Activated T-helper 2 cell treated with anti-CD3 and anti-CD28 coated beads, Interferon-gamma antibody, Interleukin-2, Interleukin-4, amounts not matched to agents 10 μg/mL and 5 μg/mL and 100 μg/mL, durations not matched to agents 14 hours and 24 hours and 36 hours (primary cell): Measurements from ENCODE around the gene EHHADH. TPM values are rescaled to one million over a fixed set of nuclear protein-coding genes. Genes with fewer than 3 reads are reported as not detected.
A peak's percentile ranks its signal among the peaks of the same experiment; 100 is the strongest.

Source experiments
- DNase-seq: peaks from one replicate; pipeline ENCODE4 v3.0.0; 2021; ENCODE audit warnings: low spot score
- H3K27ac Mint-ChIP-seq: one replicate; pipeline ENCODE4 v1.8.0; 2021; ENCODE audit warnings: mixed read lengths
- H3K27me3 Mint-ChIP-seq: one replicate; pipeline ENCODE4 v1.8.0; 2021; ENCODE audit warnings: low read depth, mixed read lengths
- H3K36me3 Mint-ChIP-seq: one replicate; pipeline ENCODE4 v1.8.0; 2021; ENCODE audit warnings: low read depth, mixed read lengths
- H3K4me1 Mint-ChIP-seq: one replicate; pipeline ENCODE4 v1.8.0; 2021; ENCODE audit warnings: low read depth, mixed read lengths
- H3K4me3 Mint-ChIP-seq: one replicate; pipeline ENCODE4 v1.8.0; 2021; ENCODE audit warnings: low read depth, mild to moderate bottlenecking, moderate library complexity, mixed read lengths
- H3K9me3 Mint-ChIP-seq: one replicate; pipeline ENCODE4 v1.8.0; 2021; ENCODE audit warnings: mixed read lengths
- intact Hi-C: fragments of 100-400 bp; cut with micrococcal nuclease; formaldehyde crosslinking; loops from one replicate; pipeline ENCODE4 v1.15.1; 2023
- total RNA-seq: library from RNA; stranded (reverse); gene quantifications from 2 replicates; pipeline ENCODE4 v1.2.3, GENCODE V29; 2022

Gene EHHADH
- total RNA-seq, 1 donor from 2014 or later = 2.9 TPM

- Mint-ChIP-seq H3K27me3 (peaks cover 8% of the 10 kb centered on the region), H3K4me1 (no peaks in the 10 kb centered on the region), H3K36me3 (no peaks in the 10 kb centered on the region), H3K9me3 (no peaks in the 10 kb centered on the region), H3K27ac (no peak overlapping the region), H3K4me3 (no peak overlapping the region)
- DNase-seq = no peak
- intact Hi-C loops = no loop called here
Observed at GRCh38 chr3:185164428-185165217, 89.2 kb downstream of the EHHADH start.

GRCh38 chr3:185162634-185163033 lies 91.2 kb downstream of the EHHADH start:
- H3K27me3 Mint-ChIP-seq = peaks cover 17% of the 10 kb centered on the region
- H3K36me3 Mint-ChIP-seq = no peaks in the 10 kb centered on the region
- no peak for DNase-seq
- H3K4me3 Mint-ChIP-seq = no peak overlapping the region
- no peak overlapping the region for H3K27ac Mint-ChIP-seq
- no peaks in the 10 kb centered on the region for H3K4me1 Mint-ChIP-seq
- intact Hi-C loops = no loop called here
- H3K9me3 Mint-ChIP-seq = no peaks in the 10 kb centered on the region

DNA sequence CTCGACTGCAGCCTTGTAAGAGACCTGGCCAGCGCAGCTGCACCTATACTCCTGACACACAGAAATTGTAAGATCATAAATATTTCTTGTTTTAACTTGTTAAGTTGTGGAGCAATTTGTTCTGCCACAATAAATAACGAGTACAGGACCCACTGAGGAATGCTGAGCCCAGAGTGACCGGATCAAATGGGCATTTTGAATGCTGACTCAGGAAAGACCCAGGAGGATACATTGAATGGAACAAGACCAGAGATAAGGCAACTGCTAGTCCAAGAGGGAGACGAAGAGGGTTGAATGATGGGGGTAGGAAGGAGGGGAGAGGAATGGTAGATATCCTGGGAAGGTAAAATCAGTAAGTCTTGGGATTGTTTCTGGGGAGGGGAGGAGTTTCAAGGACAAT lies 92.1 kb downstream of the EHHADH start:
- intact Hi-C loops = no loop called here
- Mint-ChIP-seq H3K4me3 (no peak overlapping the region), H3K27ac (no peak overlapping the region)

DNA sequence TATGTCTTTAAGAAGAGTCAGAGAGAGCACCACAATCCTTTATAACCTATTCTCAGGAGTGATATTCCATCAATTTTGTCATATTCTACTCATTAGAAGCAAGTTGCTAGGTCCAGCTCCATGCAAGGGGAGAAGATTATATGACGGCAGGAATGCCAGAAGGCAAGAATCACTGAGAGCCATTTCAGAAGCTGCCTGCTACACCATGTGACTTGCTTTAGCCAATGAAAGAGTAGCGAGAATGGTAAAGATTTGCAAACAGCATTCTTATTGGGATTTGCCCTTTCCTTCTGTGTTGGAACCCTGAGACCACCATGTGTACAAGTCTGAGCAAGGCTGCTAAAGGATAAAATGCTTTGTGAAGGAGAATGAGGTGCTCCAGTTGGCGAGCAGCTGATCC lies 96.5 kb downstream of the EHHADH start:
- peaks cover 3% of the 10 kb centered on the region for H3K4me1 Mint-ChIP-seq
- H3K9me3 Mint-ChIP-seq = no peaks in the 10 kb centered on the region
- H3K27ac Mint-ChIP-seq = no peak overlapping the region
- H3K27me3 Mint-ChIP-seq = peaks cover 24% of the 10 kb centered on the region
- intact Hi-C loops = no loop called here
- no peak overlapping the region for H3K4me3 Mint-ChIP-seq
- no peak for DNase-seq
- H3K36me3 Mint-ChIP-seq = no peaks in the 10 kb centered on the region

More for the DNA sequence above, 92.1 kb downstream of the EHHADH start:
- no peaks in the 10 kb centered on the region for H3K4me1 Mint-ChIP-seq
- H3K27me3 Mint-ChIP-seq = peaks cover 17% of the 10 kb centered on the region
- no peaks in the 10 kb centered on the region for H3K9me3 Mint-ChIP-seq
- no peak for DNase-seq
- no peaks in the 10 kb centered on the region for H3K36me3 Mint-ChIP-seq

DNA sequence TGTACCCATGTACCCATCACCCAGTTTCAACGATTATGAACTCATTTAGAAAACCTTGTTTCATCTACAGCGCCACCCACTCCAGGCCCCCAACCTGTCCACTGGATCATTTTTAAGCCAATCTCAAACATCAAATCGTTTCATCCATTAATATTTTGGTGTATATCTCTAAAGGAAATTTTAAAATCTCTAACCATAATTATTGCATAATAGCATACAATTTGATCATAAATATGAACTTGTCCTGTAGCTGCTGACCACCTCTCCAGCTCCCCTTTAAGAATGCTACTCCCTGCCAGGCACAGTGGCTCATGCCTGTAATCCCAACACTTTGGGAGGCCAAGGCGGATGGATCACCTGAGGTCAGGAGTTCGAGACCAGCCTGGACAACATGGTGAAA lies 98.2 kb downstream of the EHHADH start:
- Mint-ChIP-seq H3K36me3 (no peaks in the 10 kb centered on the region), H3K4me3 (no peak overlapping the region), H3K27ac (no peak overlapping the region), H3K9me3 (no peaks in the 10 kb centered on the region), H3K27me3 (peaks cover 34% of the 10 kb centered on the region), H3K4me1 (peaks cover 4% of the 10 kb centered on the region)
- intact Hi-C loops = no loop called here
- DNase-seq = no peak

GRCh38 chr3:185153861-185154629 lies 99.8 kb downstream of the EHHADH start:
- no peaks in the 10 kb centered on the region for H3K9me3 Mint-ChIP-seq
- no peak for DNase-seq
- peaks cover 4% of the 10 kb centered on the region for H3K4me1 Mint-ChIP-seq
- H3K36me3 Mint-ChIP-seq = no peaks in the 10 kb centered on the region
- peaks cover 40% of the 10 kb centered on the region for H3K27me3 Mint-ChIP-seq
- intact Hi-C loops = no loop called here
- H3K4me3 Mint-ChIP-seq = no peak overlapping the region
- no peak overlapping the region for H3K27ac Mint-ChIP-seq

GRCh38 chr3:185153171-185153771 lies 100.6 kb downstream of the EHHADH start:
- intact Hi-C loops = no loop called here
- no peak for DNase-seq
- Mint-ChIP-seq H3K4me1 (peaks cover 4% of the 10 kb centered on the region), H3K27me3 (peaks cover 35% of the 10 kb centered on the region), H3K27ac (peak overlapping the region; percentile 24), H3K9me3 (no peaks in the 10 kb centered on the region), H3K36me3 (no peaks in the 10 kb centered on the region), H3K4me3 (peak overlapping the region; percentile 80)

DNA sequence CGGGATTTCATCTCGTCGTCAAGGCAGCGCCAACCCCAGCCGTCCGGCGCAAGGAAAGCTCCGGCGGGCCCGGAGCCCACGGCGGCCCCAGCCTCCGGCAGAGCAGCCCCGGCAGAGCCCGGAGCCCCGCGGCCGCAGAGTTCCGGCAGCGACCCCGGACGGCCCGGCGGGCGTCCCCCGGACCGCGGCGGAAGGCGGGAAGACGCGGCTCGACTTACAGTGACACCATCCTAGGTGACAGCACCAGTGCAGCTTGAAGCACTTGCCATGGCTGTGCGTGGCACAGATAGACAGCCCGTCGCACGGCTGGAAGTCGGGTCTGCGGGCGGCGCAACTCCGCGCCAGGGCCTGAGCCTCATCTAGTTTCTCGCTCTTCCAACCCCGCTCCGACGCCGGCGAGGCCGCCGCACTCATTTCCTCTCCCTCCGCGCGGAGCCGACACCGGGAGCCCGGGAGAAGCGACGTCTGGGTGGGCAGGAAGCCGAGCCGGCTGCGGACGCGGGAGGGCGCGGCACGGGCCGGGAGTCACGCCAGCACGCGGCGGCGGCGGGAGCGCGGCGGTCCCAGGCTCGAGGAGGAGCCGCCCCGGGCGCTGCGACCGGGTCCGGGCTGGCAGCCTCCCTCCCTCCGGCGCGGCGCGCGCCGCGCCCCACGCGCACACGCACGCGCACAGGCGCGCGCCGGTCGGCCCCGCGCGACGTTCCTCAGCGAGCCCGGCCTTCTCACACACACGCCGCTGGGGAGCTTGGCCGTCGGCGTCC lies 101.3 kb downstream of the EHHADH start, which contains the start of gene C3orf70:
Gene C3orf70, minus strand, starts transcription at position 651 of the 761 bp plus-strand sequence. Its CDS starts 237 bp downstream, at position 414.
- Mint-ChIP-seq H3K36me3 (no peaks in the 10 kb centered on the region), H3K9me3 (no peaks in the 10 kb centered on the region), H3K27me3 (peaks cover 33% of the 10 kb centered on the region), H3K27ac (peak within 1 kb of the TSS; percentile 24), H3K4me1 (peaks cover 4% of the 10 kb centered on the region), H3K4me3 (peak within 1 kb of the TSS; percentile 80)
- peak; percentile 14 for DNase-seq
- intact Hi-C loops = no loop called here

DNA sequence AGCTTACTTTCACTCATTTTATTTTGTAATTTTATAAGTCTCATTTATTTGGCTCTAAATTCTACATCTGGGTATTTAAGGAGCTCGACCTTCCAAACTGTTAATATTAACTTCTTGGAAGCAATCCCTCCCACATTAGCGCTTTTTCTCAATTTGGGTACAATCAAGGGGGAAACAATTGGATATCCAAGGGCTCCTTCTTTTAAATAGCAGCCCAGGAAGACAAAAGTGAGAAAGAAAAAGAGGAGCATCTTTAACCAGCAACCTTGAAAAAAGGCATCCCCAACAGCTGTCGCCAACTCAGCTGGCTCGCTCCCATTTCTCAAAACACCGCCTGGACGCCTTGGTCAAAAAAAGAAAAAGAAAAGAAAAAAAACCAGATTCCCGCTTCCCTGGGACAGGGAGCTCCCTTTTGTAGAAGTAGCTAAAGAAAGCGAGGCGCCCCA lies 101.9 kb downstream of the EHHADH start:
- Mint-ChIP-seq H3K9me3 (no peaks in the 10 kb centered on the region), H3K36me3 (no peaks in the 10 kb centered on the region), H3K27me3 (peaks cover 33% of the 10 kb centered on the region), H3K4me1 (peaks cover 4% of the 10 kb centered on the region), H3K4me3 (peak overlapping the region; percentile 69), H3K27ac (no peak overlapping the region)
- intact Hi-C loops = no loop called here
- DNase-seq = no peak

DNA sequence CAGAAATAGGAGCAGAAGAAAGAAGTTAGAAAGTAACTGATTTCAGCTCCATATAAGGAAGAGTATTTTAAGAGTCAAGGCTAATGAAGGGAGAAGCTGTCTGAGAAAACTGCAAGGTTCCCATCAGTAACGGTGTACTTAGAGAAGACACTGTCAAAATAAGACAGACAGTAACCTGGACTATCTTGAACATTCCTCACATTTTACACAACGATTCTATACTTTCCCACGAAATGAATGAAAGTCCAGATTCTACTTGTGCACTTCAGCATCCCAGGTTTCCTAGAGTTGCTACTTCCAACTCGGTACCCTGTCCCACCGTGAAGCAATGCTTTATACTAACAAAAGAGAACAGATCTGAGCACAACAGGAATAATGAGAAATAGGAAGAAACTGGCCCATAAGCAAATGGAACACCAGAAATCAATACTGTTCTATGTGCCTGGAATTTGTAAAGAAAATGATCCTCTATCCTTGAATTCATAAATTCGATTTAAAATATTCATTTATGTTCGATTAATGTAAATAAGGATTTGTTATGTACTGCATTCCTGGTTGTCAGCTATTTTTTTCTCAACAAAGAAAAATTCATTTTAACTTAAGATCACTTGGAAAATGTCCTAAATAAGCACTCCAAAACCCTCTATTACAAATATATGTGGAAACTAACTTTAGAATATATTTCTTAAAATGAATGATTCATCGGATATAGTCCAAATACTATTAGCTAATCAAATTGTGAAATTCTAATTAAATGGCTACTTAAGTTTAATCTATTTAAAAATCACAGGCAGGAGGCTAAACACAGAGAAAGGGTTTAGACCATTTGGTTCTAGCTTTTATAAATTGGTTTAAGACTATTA lies 102.5 kb downstream of the EHHADH start:
- intact Hi-C loops = no loop called here
- no peaks in the 10 kb centered on the region for H3K9me3 Mint-ChIP-seq
- H3K4me1 Mint-ChIP-seq = peaks cover 4% of the 10 kb centered on the region
- H3K4me3 Mint-ChIP-seq = no peak overlapping the region
- no peak for DNase-seq
- H3K27ac Mint-ChIP-seq = no peak overlapping the region
- peaks cover 30% of the 10 kb centered on the region for H3K27me3 Mint-ChIP-seq
- H3K36me3 Mint-ChIP-seq = no peaks in the 10 kb centered on the region

- Mint-ChIP-seq H3K27ac (no peak overlapping the region), H3K36me3 (no peaks in the 10 kb centered on the region), H3K27me3 (peaks cover 32% of the 10 kb centered on the region), H3K4me3 (no peak overlapping the region), H3K9me3 (no peaks in the 10 kb centered on the region), H3K4me1 (peaks cover 4% of the 10 kb centered on the region)
- no peak for DNase-seq
- intact Hi-C loops = no loop called here
Observed at GRCh38 chr3:185150561-185150960, 103.3 kb downstream of the EHHADH start.

GRCh38 chr3:185149591-185149990 lies 104.3 kb downstream of the EHHADH start:
- Mint-ChIP-seq H3K27me3 (peaks cover 32% of the 10 kb centered on the region), H3K4me3 (no peak overlapping the region), H3K9me3 (no peaks in the 10 kb centered on the region), H3K4me1 (peaks cover 4% of the 10 kb centered on the region), H3K27ac (no peak overlapping the region), H3K36me3 (no peaks in the 10 kb centered on the region)
- intact Hi-C loops = no loop called here
- no peak for DNase-seq
